ENCODE data around the gene SLC1A5.

Gene SLC1A5

GRCh38 chr19:46725036-46725820, 63.2 kb downstream of the SLC1A5 start:
- no peak for DNase-seq (ENCODE audit: low read depth)
